HepG2 (cell line): Measurements from ENCODE around the gene RBL1. TPM values are rescaled to one million over a fixed set of nuclear protein-coding genes. Genes with fewer than 3 reads are reported as not detected.
"Not testable (repeated sequence)": the region's sequence is repeated elsewhere in the genome, so short reads cannot be mapped to it uniquely, and the experiment has no call there.

ENCODE experiments used
- ATAC-seq: fragments of 200-7000 bp; cut with Tn5 transposase; 3 replicates; pipeline ENCODE4 v1.9.1; 2020; ENCODE audit warnings: mild to moderate bottlenecking, moderate library complexity
- BruUV-seq: library from RNA; stranded (reverse); fragments of 400-500 nt; replicated peaks from 2 replicates; lab custom pipeline; 2021; lab: Mats Ljungman, UMichigan
- CTCF ChIA-PET: fragments of 300-600 bp; formaldehyde crosslinking; extraction: SDS; loops from one replicate; lab custom pipeline; 2021; ENCODE audit warnings: low total read pairs, inconsistent platforms, low intra/inter-chr PET ratio; lab: Yijun Ruan, JAX
- POLR2A ChIA-PET: fragments of 350-600 bp; sonication (Branson Sonifier 250); formaldehyde crosslinking; loops from one replicate; lab custom pipeline; 2020; ENCODE audit warnings: antibody characterized with exemption, inconsistent platforms; lab: Yijun Ruan, JAX
- DNase-seq: peaks from one replicate; pipeline ENCODE4 v3.0.0-alpha.2; 2015; ENCODE audit warnings: low spot score
- FAIRE-seq: peaks from 3 replicates; lab custom pipeline; 2011; peaks lifted over from hg19 to GRCh38; lab: Jason Lieb, UNC
- H2AFZ ChIP-seq: one replicate; pipeline ENCODE4 v1.6.1; 2011; ENCODE audit warnings: low read length, inconsistent platforms
- H3K27ac ChIP-seq: fragments of 300-600 bp; 3 replicates; pipeline ENCODE4 v1.8.0; 2011; ENCODE audit warnings: mixed run types, mild to moderate bottlenecking, mixed read lengths, low read length, inconsistent platforms; ENCODE audit not compliant: insufficient read depth; ENCODE audit errors: extremely low read length
- H3K27me3 ChIP-seq, 2 experiments: fragments of 200-600 bp in 1 of 2; 2 replicates in 1 of 2; 3 replicates in 1 of 2; pipeline versions ENCODE4 v1.6.0 to v1.8.0; 2011; ENCODE audit warnings: low read length in 2 of 2, mild to moderate bottlenecking in 2 of 2, moderate library complexity in 2 of 2, inconsistent platforms in 1 of 2; ENCODE audit not compliant: insufficient read depth in 2 of 2, control insufficient read depth in 1 of 2
- H3K36me3 ChIP-seq, 2 experiments: fragments of 200-600 bp in 1 of 2; replicated peaks in 1 of 2; 2 replicates in 1 of 2; 3 replicates in 1 of 2; pipeline versions ENCODE4 v1.5.1 to v1.8.0; 2011; ENCODE audit warnings: low read length in 2 of 2, inconsistent platforms in 1 of 2; ENCODE audit not compliant: insufficient read depth in 2 of 2, control insufficient read depth in 1 of 2
- H3K4me1 ChIP-seq: 2 replicates; pipeline ENCODE4 v1.5.1; 2012; ENCODE audit warnings: low read length, inconsistent platforms; ENCODE audit not compliant: insufficient read depth
- H3K4me2 ChIP-seq: 2 replicates; pipeline ENCODE4 v1.6.0; 2011; ENCODE audit warnings: low read depth, low read length, inconsistent platforms
- H3K4me3 ChIP-seq, 3 experiments: fragments of 200-600 bp in 1 of 3; sonication (generic), shearing (Covaris generic) in 1 of 3; replicated peaks in 1 of 3; 2 replicates each; pipeline ENCODE4 v1.5.1; 2011 to 2016; ENCODE audit warnings: low read length in 3 of 3, inconsistent platforms in 2 of 3, low read depth in 2 of 3, mild to moderate bottlenecking in 2 of 3, control low read depth in 1 of 3, mixed read lengths in 1 of 3; ENCODE audit not compliant: insufficient read depth in 1 of 3
- H3K79me2 ChIP-seq: one replicate; pipeline ENCODE4 v1.6.1; 2011; ENCODE audit warnings: low read length, inconsistent platforms; ENCODE audit not compliant: insufficient read depth
- H3K9ac ChIP-seq: 2 replicates; pipeline ENCODE4 v1.6.0; 2011; ENCODE audit warnings: mild to moderate bottlenecking, low read depth, low read length, inconsistent platforms; ENCODE audit not compliant: insufficient read depth
- H3K9me3 ChIP-seq: 2 replicates; pipeline ENCODE4 v1.5.1; 2012; ENCODE audit warnings: mild to moderate bottlenecking, low read length
- H4K20me1 ChIP-seq: 2 replicates; pipeline ENCODE4 v1.6.0; 2011; ENCODE audit warnings: inconsistent platforms, mild to moderate bottlenecking, low read length, moderate library complexity; ENCODE audit not compliant: insufficient read depth
- ATF7 ChIP-seq, 2 experiments: fragments of 450-650 bp in 1 of 2; sonication (generic) in 1 of 2; formaldehyde crosslinking in 1 of 2; IDR thresholded peaks; 2 replicates each; pipeline versions ENCODE4 v1.4.0 to v1.6.1; 2016 to 2020; ENCODE audit warnings: antibody characterized with exemption in 1 of 2, mild to moderate bottlenecking in 1 of 2, missing genetic modification reagents in 1 of 2
- EHMT2 ChIP-seq: fragments of 200-600 bp; sonication (generic); IDR thresholded peaks from 2 replicates; pipeline ENCODE4 v1.7.0; 2017; ENCODE audit warnings: antibody characterized with exemption, low read depth, low read length, borderline replicate concordance
- ZNF10 ChIP-seq: sonication (generic); formaldehyde crosslinking; IDR thresholded peaks from 2 replicates; pipeline ENCODE4 v1.4.0; 2020; ENCODE audit warnings: mild to moderate bottlenecking, low read depth, missing genetic modification reagents, borderline replicate concordance
- ZNF296 ChIP-seq: sonication (generic); formaldehyde crosslinking; conservative IDR thresholded peaks from 2 replicates; pipeline ENCODE4 v1.5.0; 2020; ENCODE audit warnings: mild to moderate bottlenecking, missing genetic modification reagents
- ZNF431 ChIP-seq: sonication (generic); formaldehyde crosslinking; IDR thresholded peaks from 2 replicates; pipeline ENCODE4 v1.9.0; 2022; ENCODE audit warnings: missing genetic modification reagents, low read depth, mild to moderate bottlenecking, borderline replicate concordance
- WGBS: methylation state at CpG from one replicate; pipeline ENCODE4 v1.1.6; 2017; ENCODE audit warnings: low lambda C conversion rate; 5-methylcytosine and 5-hydroxymethylcytosine counted together
- in situ Hi-C: cut with HindIII; loops from 2 replicates; pipeline ENCODE4 v1.10.0; 2017; ENCODE audit warnings: low pct_unique_long_range_greater_than_20kb; ENCODE audit not compliant: extremely low pct_ligation_motif_present
- intact Hi-C: fragments of 100-400 bp; cut with micrococcal nuclease; formaldehyde crosslinking; loops from one replicate; pipeline ENCODE4 v1.10.0; 2022; ENCODE audit not compliant: unreplicated experiment
- polyA plus RNA-seq, 8 experiments: library from polyadenylated mRNA; depleted of rRNA in 3 of 8; stranded (reverse) in 7 of 8; unstranded in 1 of 8; fragments of >200 nt; fragmentation: Illumina TruSeq in 4 of 8; extraction: Trizol in 4 of 8; gene quantifications; 2 replicates each; pipeline versions ENCODE4 v1.2.1 to v1.2.3, GENCODE V29; 2011 to 2016; ENCODE audit warnings: low read depth in 4 of 8, missing spikeins in 1 of 8, mixed read lengths in 1 of 8; ENCODE audit not compliant: insufficient read depth in 1 of 8
- total RNA-seq, 5 experiments: library from RNA; depleted of rRNA; stranded (reverse); fragments of >200 nt; fragmentation: Illumina TruSeq; extraction: Trizol; gene quantifications; 2 replicates each; pipeline ENCODE4 v1.2.3, GENCODE V29; 2016; ENCODE audit warnings: low read depth in 1 of 5
- TF ChIP-seq, protein P1 (sequence below): sonication (generic); formaldehyde crosslinking; IDR thresholded peaks from 2 replicates; pipeline ENCODE4 v1.8.1; 2023; ENCODE audit warnings: missing genetic modification reagents, inconsistent platforms, borderline replicate concordance
- TF ChIP-seq, protein P2 (sequence below): sonication (generic); formaldehyde crosslinking; IDR thresholded peaks from 2 replicates; pipeline ENCODE4 v1.4.0; 2020; ENCODE audit warnings: mild to moderate bottlenecking, missing genetic modification reagents
- TF ChIP-seq, protein P3 (sequence below): sonication (generic); formaldehyde crosslinking; IDR thresholded peaks from 2 replicates; pipeline ENCODE4 v1.5.0; 2020; ENCODE audit warnings: missing genetic modification reagents, mild to moderate bottlenecking, borderline replicate concordance
- TF ChIP-seq, protein P4 (sequence below): sonication (generic); formaldehyde crosslinking; conservative IDR thresholded peaks from 2 replicates; pipeline ENCODE4 v1.8.0; 2022; ENCODE audit warnings: missing genetic modification reagents

RBL1 gene
- total and polyA plus RNA-seq, 2 of the 13 experiments (the other 11 are each of a cell fraction or from before 2014, with no cell fraction given): 6.0 to 27.5 TPM

DNA sequence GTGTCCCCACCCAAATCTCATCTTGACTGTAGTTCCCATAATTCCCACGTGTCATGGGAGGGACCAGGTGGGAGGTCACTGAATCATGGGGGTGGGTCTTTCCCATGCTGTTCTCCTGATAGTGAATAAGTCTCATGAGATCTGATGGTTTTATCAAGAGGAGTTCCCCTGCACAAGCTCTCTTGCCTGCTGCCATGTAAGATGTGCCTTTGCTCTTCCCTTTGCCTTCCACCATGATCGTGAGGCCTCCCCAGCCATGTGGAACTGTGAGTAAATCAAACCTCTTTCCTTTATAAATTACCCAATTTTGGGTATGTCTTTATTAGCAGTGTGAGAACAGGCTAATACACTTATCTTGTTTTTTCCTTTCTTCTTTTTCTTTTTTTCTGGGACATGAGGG, 56.4 kb downstream of the RBL1 start:
- H3K27me3 ChIP-seq, CTCF ChIA-PET, H3K4me2 ChIP-seq, H2AFZ ChIP-seq, H3K9ac ChIP-seq, H3K4me1 ChIP-seq, H3K9me3 ChIP-seq, intact Hi-C loops, H3K79me2 ChIP-seq, H4K20me1 ChIP-seq: not testable (repeated sequence)
- WGBS: 98% methylated on average over 2 of the region's 2 CpGs
- peak; percentile 95; the same call in 1 of the 2 replicates for TF ChIP-seq ZNF431 (CRISPR knock-in tag)
- TF ChIP-seq, all 625 proteins: peak for 1; not testable (repeated sequence) for 624
- H3K27ac ChIP-seq, DNase-seq, in situ Hi-C loops, BruUV-seq, POLR2A ChIA-PET, H3K4me3 ChIP-seq, FAIRE-seq, ATAC-seq: not testable (repeated sequence)
- H3K36me3 ChIP-seq: peaks cover 11 to 69% of the 10 kb centered on the region in 2 experiments

DNA sequence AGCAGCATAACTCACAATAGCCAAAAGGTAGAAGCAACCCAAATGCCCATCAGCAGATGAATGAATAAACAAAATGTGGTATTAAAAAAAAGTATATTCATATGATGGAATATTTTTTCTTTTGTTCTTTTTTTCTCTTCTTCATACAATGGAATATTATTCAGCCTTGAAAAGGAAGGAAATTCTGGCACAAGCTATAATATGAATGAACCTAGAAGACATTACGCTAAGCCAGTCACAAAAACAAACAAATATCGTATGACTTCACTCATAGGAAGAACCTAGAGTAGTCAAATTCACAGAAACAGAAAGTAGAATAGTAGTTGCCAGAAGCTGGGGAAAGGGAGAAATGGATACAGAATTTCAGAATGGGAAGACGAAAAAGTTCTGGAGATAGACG, 63.7 kb downstream of the RBL1 start:
- intact Hi-C loops (no loop called here), in situ Hi-C loops (no loop called here)
- ATAC-seq (no peak), FAIRE-seq (no peak), DNase-seq (no peak)
- H3K4me3 ChIP-seq: no peak overlapping the region
- no peak overlapping the region for H2AFZ ChIP-seq
- H3K9me3 ChIP-seq: peaks cover 12% of the 10 kb centered on the region
- H3K27ac ChIP-seq: no peak overlapping the region
- no peaks in the 10 kb centered on the region for H3K79me2 ChIP-seq
- ChIA-PET POLR2A (no interaction called here), CTCF (no interaction called here)
- H4K20me1 ChIP-seq: no peaks in the 10 kb centered on the region
- BruUV-seq: no TSS peak
- no peak overlapping the region for H3K9ac ChIP-seq
- peaks cover 9 to 71% of the 10 kb centered on the region in 2 experiments for H3K36me3 ChIP-seq
- no peaks in the 10 kb centered on the region for H3K27me3 ChIP-seq
- no peak overlapping the region for H3K4me2 ChIP-seq
- no peaks in the 10 kb centered on the region for H3K4me1 ChIP-seq
- WGBS: 97% methylated on average over 4 of the region's 4 CpGs
- TF ChIP-seq, protein P1, sequence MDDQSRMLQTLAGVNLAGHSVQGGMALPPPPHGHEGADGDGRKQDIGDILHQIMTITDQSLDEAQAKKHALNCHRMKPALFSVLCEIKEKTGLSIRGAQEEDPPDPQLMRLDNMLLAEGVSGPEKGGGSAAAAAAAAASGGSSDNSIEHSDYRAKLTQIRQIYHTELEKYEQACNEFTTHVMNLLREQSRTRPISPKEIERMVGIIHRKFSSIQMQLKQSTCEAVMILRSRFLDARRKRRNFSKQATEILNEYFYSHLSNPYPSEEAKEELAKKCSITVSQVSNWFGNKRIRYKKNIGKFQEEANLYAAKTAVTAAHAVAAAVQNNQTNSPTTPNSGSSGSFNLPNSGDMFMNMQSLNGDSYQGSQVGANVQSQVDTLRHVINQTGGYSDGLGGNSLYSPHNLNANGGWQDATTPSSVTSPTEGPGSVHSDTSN (CRISPR knock-in tag): no peak
- TF ChIP-seq ZNF10 (CRISPR knock-in tag) (no peak), ZNF296 (CRISPR knock-in tag) (no peak), EHMT2 (no peak), ATF7 (IDR thresholded peaks at IDR 0.05) (no peak), ATF7 (CRISPR knock-in tag; IDR thresholded peaks at IDR 0.05) (no peak)
- TF ChIP-seq, protein P2, sequence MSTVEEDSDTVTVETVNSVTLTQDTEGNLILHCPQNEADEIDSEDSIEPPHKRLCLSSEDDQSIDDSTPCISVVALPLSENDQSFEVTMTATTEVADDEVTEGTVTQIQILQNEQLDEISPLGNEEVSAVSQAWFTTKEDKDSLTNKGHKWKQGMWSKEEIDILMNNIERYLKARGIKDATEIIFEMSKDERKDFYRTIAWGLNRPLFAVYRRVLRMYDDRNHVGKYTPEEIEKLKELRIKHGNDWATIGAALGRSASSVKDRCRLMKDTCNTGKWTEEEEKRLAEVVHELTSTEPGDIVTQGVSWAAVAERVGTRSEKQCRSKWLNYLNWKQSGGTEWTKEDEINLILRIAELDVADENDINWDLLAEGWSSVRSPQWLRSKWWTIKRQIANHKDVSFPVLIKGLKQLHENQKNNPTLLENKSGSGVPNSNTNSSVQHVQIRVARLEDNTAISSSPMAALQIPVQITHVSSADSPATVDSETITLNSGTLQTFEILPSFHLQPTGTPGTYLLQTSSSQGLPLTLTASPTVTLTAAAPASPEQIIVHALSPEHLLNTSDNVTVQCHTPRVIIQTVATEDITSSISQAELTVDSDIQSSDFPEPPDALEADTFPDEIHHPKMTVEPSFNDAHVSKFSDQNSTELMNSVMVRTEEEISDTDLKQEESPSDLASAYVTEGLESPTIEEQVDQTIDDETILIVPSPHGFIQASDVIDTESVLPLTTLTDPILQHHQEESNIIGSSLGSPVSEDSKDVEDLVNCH (CRISPR knock-in tag): no peak
- TF ChIP-seq, protein P3, sequence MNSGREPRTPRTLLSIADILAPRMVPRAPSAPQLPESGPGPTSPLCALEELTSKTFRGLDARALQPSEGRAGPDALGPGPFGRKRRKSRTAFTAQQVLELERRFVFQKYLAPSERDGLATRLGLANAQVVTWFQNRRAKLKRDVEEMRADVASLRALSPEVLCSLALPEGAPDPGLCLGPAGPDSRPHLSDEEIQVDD: no peak
- TF ChIP-seq, protein P4, sequence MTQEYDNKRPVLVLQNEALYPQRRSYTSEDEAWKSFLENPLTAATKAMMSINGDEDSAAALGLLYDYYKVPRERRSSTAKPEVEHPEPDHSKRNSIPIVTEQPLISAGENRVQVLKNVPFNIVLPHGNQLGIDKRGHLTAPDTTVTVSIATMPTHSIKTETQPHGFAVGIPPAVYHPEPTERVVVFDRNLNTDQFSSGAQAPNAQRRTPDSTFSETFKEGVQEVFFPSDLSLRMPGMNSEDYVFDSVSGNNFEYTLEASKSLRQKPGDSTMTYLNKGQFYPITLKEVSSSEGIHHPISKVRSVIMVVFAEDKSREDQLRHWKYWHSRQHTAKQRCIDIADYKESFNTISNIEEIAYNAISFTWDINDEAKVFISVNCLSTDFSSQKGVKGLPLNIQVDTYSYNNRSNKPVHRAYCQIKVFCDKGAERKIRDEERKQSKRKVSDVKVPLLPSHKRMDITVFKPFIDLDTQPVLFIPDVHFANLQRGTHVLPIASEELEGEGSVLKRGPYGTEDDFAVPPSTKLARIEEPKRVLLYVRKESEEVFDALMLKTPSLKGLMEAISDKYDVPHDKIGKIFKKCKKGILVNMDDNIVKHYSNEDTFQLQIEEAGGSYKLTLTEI (CRISPR knock-in tag): no peak
